Hindlimb muscle (tissue), 1 donor: ENCODE measurements around the gene MT1M. TPM values are rescaled to one million over a fixed set of nuclear protein-coding genes. Genes with fewer than 3 reads are reported as not detected.
"Not testable (repeated sequence)": the region's sequence is repeated elsewhere in the genome, so short reads cannot be mapped to it uniquely, and the experiment has no call there.

ENCODE experiments used
- DNase-seq: peaks from one replicate; pipeline ENCODE4 v3.0.0-alpha.2; 2013
- polyA plus RNA-seq: library from polyadenylated mRNA; unstranded; fragments of 120-200 nt; gene quantifications from one replicate; pipeline ENCODE4 v1.2.1, GENCODE V29; 2013; ENCODE audit not compliant: insufficient read length

Gene MT1M
- polyA plus RNA-seq, 1 donor = 1.9 TPM

- DNase-seq = no peak
Measured at GRCh38 chr16:56652600-56652999, 20.1 kb downstream of the MT1M start.

- no peak for DNase-seq
Measured at GRCh38 chr16:56653218-56653617, 20.8 kb downstream of the MT1M start.

DNA sequence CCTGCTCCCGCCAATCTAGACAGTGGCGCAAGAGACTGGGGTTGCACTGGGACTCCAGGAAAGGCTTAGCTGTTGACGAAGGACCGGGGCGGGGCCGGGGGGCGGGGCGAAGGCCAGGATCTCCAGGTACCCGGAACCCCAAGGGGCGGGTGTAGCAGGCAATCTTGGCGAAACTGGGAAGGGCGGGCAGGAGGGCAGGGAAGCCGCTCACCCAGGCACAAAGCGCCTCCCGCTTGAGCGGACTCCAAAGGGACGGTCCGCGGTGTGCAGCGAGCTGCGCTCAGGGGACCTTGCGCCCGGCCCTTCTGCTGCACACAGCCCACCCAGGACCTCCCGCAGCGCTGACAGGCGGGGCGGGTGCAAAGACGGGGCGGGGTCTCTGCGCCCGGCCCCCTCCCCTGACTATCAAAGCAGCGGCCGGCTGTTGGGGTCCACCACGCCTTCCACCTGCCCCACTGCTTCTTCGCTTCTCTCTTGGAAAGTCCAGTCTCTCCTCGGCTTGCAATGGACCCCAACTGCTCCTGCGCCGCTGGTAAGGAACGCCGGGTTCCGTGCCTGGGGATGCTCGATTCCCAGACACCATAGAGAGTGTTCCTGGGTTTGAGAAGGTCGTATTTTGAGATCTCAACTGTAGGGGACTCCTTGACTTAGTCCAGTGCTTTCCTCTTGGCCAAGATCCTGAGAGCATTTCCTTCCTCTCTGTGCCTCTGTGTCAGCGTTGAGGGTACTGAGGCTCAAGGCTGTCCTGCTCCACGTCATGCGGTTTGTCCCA is 25.3 kb downstream of the MT1M start, which contains the start of gene MT1F:
Gene MT1F, plus strand, starts transcription at position 405 of the 772 bp plus-strand sequence. Its CDS starts 100 bp downstream, at position 505.
- DNase-seq = no peak

DNA sequence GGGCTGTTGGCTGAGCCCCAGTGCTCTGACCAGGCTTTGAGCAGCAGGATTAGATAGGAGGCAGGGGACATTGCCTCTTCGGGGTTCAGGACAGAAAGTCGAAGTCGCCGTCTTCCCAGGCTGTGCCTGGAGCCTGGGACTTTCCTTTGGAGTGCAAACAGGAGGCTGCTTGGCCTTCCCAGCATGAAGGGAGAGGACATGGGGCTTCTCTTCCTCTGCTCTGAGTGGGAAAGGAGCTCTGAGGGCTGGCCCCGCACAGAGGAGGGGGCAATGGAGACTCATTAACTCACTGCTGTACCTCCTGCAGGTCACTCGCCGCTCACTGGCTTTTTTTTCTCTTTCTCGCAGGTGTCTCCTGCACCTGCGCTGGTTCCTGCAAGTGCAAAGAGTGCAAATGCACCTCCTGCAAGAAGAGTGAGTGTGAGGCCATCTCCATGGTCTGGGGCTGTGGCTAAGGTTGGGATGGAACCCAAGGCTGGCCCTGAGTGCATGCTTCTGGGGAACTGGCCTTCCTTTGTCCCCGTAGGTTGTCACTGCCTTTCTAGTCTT is 25.9 kb downstream of the MT1M start:
- no peak for DNase-seq

DNA sequence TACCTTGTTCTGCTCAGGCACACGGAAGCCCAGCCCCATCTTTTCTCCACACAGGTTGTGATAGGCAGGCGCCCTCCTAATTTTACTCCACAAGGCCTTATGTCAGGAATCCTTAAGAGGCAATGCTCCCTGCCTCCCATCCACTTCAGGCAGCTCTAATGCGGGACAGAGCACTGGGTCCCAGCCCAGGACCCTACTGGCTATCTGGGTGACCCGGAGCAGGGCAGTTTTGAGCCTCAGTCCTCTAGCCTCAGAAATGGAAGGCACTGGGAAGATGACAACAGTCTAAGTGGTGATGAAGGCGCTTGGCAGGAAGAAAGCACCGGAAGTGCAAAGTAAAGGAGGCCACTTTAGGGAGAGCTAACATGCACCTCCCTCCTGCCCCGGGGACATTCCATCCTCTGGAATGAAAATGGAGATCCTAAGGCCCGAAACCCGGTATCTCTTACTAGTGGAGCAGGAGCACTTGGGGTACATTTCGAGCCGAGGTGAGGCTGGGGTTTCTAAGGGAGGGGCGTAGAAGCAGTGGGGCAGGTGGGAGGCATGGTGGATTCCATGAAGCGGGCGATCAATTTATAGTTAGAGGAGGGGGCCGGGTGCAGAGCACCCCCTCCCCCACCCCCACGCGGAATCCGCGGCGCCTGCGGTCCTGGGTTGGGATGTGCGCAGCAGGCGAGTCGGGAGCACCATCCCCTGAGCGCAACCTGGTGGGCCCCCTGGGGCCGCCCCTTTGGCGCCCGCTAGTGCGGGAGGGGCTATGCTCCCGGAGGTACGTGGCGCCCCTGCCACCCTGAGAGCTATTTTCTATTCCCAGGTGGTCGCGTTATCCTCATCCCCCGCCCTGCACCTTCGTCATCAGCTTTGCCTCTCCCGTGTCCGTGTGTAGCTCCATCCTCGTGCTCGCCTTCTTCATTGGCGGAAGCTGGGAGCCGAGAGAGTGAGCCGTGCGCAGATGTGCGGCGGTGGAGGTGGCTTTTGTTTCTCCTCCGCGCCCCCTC is 30.2 kb downstream of the MT1M start:
- no peak for DNase-seq

DNA sequence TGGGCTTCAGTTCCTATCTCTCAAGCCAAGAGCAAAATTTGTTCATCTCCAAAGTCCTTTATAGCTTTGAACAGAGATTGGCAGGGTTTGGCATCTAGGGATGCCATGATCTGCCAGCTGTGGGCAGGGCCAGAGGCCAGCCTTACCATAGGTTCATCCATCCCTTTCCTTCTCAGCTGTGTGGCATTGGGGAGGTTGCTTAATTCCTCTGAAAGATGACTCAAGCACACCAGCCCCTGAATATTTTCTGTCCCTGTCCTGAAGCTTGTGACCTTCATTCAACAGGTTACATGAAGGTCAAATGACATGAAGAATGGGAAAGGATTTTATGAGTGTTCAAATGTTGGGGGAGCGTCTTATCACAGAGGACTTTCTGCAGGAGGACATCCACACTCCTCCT is 32.0 kb downstream of the MT1M start:
- no peak for DNase-seq

GRCh38 chr16:56665286-56666261 is 33.1 kb downstream of the MT1M start:
- not testable (repeated sequence) for DNase-seq

DNA sequence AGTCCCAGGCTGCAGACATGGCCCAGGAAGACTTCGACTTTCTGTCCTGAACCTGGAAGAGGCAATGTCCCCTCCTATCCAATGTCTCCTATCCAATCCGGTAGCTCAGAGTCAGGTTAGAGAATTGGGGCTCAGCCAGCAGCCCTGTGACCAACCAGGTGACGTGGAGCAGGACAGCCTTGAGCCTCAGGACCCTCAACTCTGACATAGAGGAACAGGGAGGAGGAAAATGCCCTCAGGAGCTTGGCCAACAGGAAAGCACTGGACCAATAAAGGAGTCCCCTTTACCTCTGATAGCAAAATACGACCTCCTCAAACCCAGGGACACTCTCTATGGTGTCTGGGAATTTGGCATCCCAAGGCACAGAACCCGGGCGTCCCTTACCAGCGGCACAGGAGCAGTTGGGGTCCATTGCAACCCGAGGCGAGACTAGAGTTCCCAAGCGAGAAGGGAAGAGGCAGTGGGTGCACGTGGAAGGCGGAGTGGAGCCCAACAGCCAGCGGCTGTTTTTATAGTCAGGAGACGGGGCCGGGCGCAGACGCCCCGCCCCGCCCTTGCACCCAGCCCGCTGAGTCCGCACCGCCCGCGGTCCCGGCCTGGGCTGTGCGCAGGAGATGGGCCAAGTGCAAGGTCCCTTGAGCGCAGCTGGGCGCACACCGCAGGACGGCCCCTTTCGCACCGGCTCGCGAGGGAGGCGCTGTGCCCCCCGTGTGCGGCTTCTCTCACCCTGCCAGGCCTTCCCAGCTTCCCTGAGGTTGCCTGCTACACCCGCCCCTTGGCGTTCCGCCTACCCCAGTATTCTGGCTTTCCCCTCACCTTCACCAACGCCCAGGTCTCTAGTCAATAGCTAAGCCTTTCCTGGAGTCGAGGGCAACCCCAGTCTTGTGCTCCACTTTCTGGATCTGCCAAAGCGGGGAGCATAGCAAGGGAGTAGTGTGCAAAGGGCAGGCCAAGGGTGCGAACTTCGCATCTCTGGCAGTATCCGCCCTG is 35.4 kb downstream of the MT1M start, which contains the start of gene MT1G:
Gene MT1G, minus strand, starts transcription at position 485 of the 991 bp plus-strand sequence. Its CDS starts 72 bp downstream, at position 413.
- DNase-seq = no peak

DNA sequence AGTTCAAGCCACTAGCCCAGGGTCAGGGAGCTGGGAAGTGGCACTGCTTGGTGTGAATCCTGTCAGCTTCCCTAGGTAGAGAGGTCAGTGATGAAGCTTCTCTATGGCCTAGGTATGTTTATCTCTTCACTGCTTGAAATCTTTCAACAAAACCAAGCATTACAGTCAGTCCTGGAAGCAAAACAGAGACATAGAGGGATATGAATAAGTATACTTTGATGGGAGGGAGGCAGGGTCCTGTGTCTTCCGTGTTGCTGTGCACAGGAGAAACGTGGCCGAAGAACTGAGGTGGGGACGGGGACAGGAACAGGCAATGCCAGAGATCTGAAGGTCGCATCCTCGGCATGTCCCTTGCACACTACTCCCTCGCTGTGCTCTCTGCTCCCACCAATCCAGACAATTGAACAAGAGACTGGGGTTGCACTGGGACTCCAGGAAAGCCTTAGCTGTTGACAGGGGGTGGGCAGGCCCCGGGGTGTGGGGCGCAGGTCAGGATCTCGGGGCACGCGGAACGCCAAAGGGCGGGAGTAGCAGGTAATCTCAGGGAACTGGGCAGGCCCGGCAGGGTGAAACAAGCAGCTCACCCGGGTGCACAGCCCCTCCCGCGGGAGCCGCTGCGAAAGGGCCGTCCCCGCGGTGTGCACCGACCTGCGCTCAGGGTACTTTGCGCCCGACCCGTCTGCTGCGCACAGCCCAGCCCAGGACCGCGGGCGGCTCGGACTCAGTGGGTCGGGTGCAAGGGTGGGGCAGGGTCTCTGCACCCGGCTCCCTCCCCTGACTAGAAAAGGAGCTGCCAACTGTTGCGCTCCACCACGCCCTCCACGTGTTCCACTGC is 36.8 kb downstream of the MT1M start, which contains the start of gene MT1H:
Gene MT1H, plus strand, starts transcription at position 810 of the 835 bp plus-strand sequence. CDS start 71 bp downstream, outside the sequence.
- no peak for DNase-seq

DNA sequence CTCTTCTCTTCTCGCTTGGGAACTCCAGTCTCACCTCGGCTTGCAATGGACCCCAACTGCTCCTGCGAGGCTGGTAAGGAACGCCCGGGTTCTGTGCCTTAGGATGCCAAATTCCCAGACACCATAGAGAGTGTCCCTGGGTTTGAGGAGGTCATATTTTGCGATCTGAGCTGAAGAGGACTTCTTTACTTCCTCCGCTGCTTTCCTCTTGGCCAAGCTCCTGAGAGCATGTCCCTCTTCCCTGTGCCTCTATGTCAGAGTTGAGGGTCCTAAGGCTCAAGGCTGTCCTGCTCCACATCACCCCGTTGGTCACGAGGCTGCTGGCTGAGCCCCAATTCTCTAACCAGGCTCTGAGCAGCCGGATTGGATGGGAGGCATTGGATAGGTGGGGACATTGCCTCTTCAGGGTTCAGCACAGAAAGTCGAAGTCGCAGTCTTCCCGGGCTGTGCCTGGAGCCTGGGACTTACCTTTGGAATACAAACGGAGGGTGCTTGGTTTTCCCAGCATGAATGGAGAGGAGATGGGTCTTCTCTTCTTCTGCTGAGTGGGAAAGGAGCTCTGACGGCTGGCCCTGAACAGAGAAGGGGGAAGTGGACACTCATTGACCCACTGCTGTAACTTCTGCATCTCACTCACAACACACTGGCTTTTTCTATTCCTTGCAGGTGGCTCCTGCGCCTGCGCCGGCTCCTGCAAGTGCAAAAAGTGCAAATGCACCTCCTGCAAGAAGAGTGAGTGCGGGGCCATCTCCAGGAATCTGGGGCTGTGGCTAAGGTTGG is 37.6 kb downstream of the MT1M start:
- DNase-seq = no peak

GRCh38 chr16:56670620-56670934 is 38.1 kb downstream of the MT1M start:
- DNase-seq = no peak

DNA sequence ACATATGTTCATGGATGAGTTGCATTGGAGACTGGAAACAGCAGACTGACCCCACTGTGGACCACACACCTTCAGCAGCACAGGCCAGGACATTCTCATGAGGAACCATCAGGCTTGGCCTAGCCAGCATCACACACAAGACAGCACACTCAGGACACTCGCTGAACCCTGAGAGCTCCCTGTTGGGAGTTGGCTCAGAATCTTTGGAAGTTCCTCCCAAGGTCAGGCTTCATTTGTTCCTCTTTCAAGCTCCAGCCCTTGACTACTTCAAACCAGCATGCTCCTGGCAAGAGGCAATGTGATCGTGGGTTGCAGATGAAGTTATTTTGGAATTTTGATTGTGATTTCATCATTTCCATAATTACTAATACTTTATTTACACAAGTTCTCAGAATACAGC is 39.2 kb downstream of the MT1M start:
- DNase-seq = not testable (repeated sequence)

DNA sequence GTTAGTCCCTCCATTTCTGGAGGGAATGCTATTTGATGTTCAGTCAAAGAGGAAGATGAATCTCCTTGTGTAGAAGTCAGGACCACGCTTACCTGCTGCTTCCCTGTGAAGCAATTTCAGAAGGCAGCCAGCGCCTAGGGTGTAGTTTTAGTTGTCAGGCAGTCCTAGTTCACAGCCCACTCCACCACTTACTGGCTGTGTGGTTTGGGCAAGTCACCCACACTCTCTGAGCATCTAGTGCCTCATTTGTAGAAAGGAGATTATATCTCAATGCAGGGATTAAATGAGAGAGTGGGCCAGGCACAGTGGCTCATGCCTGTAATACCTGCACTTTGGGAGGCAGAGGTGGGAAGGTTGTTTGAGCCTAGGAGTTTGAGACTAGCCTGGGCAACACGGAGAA is 39.7 kb downstream of the MT1M start:
- DNase-seq = not testable (repeated sequence)

GRCh38 chr16:56672761-56673536 is 40.5 kb downstream of the MT1M start:
- no peak for DNase-seq

DNA sequence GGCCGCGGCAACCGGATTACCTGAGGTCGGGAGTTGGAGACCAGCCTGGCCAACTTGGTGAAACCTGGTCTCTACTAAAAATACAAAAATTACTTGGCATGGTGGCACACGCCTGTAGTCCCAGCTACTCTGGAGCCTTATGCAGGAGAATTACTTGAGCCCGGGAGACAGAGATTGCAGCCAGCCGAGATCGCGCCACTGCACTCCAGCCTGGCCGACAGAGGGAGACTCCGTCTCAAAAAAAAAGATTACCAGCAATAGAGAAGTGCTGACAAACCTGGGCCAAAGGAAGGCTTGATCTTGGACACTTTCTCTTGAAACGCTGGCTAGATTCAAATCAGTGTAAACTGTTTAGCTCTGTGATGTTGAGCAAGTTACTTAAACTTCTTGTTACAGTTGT is 41.5 kb downstream of the MT1M start:
- DNase-seq = no peak

DNA sequence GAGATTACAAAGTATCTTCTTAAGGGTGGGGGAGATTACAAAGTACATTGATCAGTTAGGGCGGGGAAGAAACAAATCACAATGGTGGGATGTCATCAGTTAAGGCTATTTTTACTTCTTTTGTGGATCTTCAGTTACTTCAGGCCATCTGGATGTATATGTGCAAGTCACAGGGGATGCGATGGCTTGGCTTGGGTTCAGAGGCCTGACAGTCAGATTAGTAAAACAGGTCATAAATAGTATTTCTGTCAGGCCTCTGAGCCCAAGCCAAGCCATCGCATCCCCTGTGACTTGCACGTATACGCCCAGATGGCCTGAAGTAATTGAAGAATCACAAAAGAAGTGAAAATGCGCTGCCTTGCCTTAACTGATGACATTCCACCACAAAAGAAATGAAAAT is 42.1 kb downstream of the MT1M start:
- not testable (repeated sequence) for DNase-seq

- DNase-seq = no peak
Measured at GRCh38 chr16:56675685-56676210, 43.3 kb downstream of the MT1M start.
